CD14-positive monocyte (primary cell): ENCODE measurements around the gene IRGC. TPM values are rescaled to one million over a fixed set of nuclear protein-coding genes. Genes with fewer than 3 reads are reported as not detected.

Experiments
- DNase-seq, 3 donors: peaks; one replicate each; pipeline ENCODE4 v3.0.0-alpha.2; 2011 to 2022
- H2AFZ ChIP-seq: 2 replicates; pipeline ENCODE4 v1.6.0; 2012; ENCODE audit warnings: mild to moderate bottlenecking, low read depth, low read length, inconsistent platforms; ENCODE audit not compliant: insufficient read depth, poor library complexity, severe bottlenecking
- H3K27ac ChIP-seq, 2 donors: 1 replicate in 1 of 2; 2 replicates in 1 of 2; pipeline ENCODE4 v1.5.1; 2012 to 2013; ENCODE audit warnings: low read length in 2 of 2, control low read depth in 1 of 2, inconsistent platforms in 1 of 2, low read depth in 1 of 2, mild to moderate bottlenecking in 1 of 2
- H3K27me3 ChIP-seq, 2 donors: one replicate each; pipeline versions ENCODE4 v1.6.0 to v1.6.1; 2011 to 2013; ENCODE audit warnings: low read length in 2 of 2; ENCODE audit not compliant: control insufficient read depth in 2 of 2, insufficient read depth in 2 of 2
- H3K36me3 ChIP-seq, 2 donors: replicated peaks in 1 of 2; 1 replicate in 1 of 2; 2 replicates in 1 of 2; pipeline versions ENCODE4 v1.5.1 to v1.6.1; 2012 to 2013; ENCODE audit warnings: low read length in 2 of 2, control low read depth in 1 of 2, inconsistent platforms in 1 of 2, mild to moderate bottlenecking in 1 of 2; ENCODE audit not compliant: insufficient read depth in 2 of 2, control insufficient read depth in 1 of 2
- H3K4me1 ChIP-seq, 2 donors: 1 replicate in 1 of 2; 2 replicates in 1 of 2; pipeline versions ENCODE4 v1.5.1 to v1.6.1; 2012 to 2013; ENCODE audit warnings: low read length in 2 of 2, control low read depth in 1 of 2, inconsistent platforms in 1 of 2, mild to moderate bottlenecking in 1 of 2, moderate library complexity in 1 of 2; ENCODE audit not compliant: insufficient read depth in 2 of 2, control insufficient read depth in 1 of 2
- H3K4me2 ChIP-seq: replicated peaks from 2 replicates; pipeline ENCODE3; 2012; ENCODE audit warnings: low read length, moderate library complexity, mild to moderate bottlenecking; ENCODE audit not compliant: poor library complexity, severe bottlenecking; ENCODE audit errors: extremely low read depth
- H3K4me3 ChIP-seq, 3 experiments: fragments of 200-600 bp in 1 of 3; sonication (generic) in 1 of 3; replicated peaks in 1 of 3; 1 replicate in 2 of 3; 2 replicates in 1 of 3; pipeline ENCODE4 v1.5.1; 2011 to 2013; ENCODE audit warnings: low read length in 3 of 3, mild to moderate bottlenecking in 3 of 3, control low read depth in 2 of 3, low read depth in 2 of 3, inconsistent platforms in 1 of 3, moderate library complexity in 1 of 3
- H3K79me2 ChIP-seq: 2 replicates; pipeline ENCODE4 v1.6.0; 2012; ENCODE audit warnings: mild to moderate bottlenecking, control low read depth, inconsistent platforms, low read length, moderate library complexity; ENCODE audit not compliant: insufficient read depth
- H3K9ac ChIP-seq: 2 replicates; pipeline ENCODE4 v1.6.0; 2017; ENCODE audit warnings: low read length, mild to moderate bottlenecking; ENCODE audit not compliant: insufficient read depth, poor library complexity, severe bottlenecking
- H3K9me3 ChIP-seq, 2 donors: replicated peaks in 1 of 2; 1 replicate in 1 of 2; 2 replicates in 1 of 2; pipeline versions ENCODE4 v1.5.1 to v1.6.1; 2012 to 2013; ENCODE audit warnings: low read length in 2 of 2, control low read depth in 1 of 2; ENCODE audit not compliant: control insufficient read depth in 1 of 2, insufficient read depth in 1 of 2
- H4K20me1 ChIP-seq: 2 replicates; pipeline ENCODE4 v1.6.0; 2012; ENCODE audit warnings: mild to moderate bottlenecking, low read length, control low read depth, moderate library complexity; ENCODE audit not compliant: insufficient read depth
- H3K27ac Mint-ChIP-seq, 7 donors: one replicate each; pipeline ENCODE4 v1.8.0; 2020; ENCODE audit warnings: mild to moderate bottlenecking in 7 of 7, mixed read lengths in 7 of 7, moderate library complexity in 6 of 7, inconsistent platforms in 2 of 7
- H3K27me3 Mint-ChIP-seq, 3 donors: one replicate each; pipeline ENCODE4 v1.8.0; 2021 to 2022; ENCODE audit warnings: low read depth in 3 of 3, mild to moderate bottlenecking in 3 of 3, mixed read lengths in 3 of 3, moderate library complexity in 3 of 3, inconsistent platforms in 1 of 3
- H3K36me3 Mint-ChIP-seq, 2 donors: one replicate each; pipeline ENCODE4 v1.8.0; 2020; ENCODE audit warnings: mixed read lengths in 2 of 2, inconsistent platforms in 1 of 2, mild to moderate bottlenecking in 1 of 2
- H3K4me1 Mint-ChIP-seq: one replicate; pipeline ENCODE4 v1.8.0; 2020; ENCODE audit warnings: mild to moderate bottlenecking, mixed read lengths
- H3K4me3 Mint-ChIP-seq, 2 donors: one replicate each; pipeline ENCODE4 v1.8.0; 2020; ENCODE audit warnings: mild to moderate bottlenecking in 2 of 2, mixed read lengths in 2 of 2, moderate library complexity in 1 of 2
- H3K9me3 Mint-ChIP-seq, 7 donors: one replicate each; pipeline ENCODE4 v1.8.0; 2020 to 2022; ENCODE audit warnings: mixed read lengths in 7 of 7, mild to moderate bottlenecking in 6 of 7, moderate library complexity in 6 of 7, inconsistent platforms in 2 of 7
- CTCF ChIP-seq: fragments of 200-600 bp; IDR thresholded peaks from one replicate; pipeline ENCODE4 v1.8.0; 2022; ENCODE audit warnings: antibody characterized with exemption, mild to moderate bottlenecking
- WGBS: methylation state at CpG from one replicate; pipeline ENCODE4 v1.1.5; 2013; ENCODE audit warnings: missing lambda C conversion rate; ENCODE audit not compliant: insufficient coverage; 5-methylcytosine and 5-hydroxymethylcytosine counted together
- intact Hi-C, 2 donors: fragments of 100-400 bp; cut with micrococcal nuclease; formaldehyde crosslinking; loops; one replicate each; pipeline versions ENCODE4 v1.15.0 to v1.15.1; 2023
- polyA plus RNA-seq, 3 donors: library from polyadenylated mRNA; depleted of rRNA in 1 of 3; unstranded in 2 of 3; stranded (reverse) in 1 of 3; fragments of 300-500 nt in 2 of 3; fragments of >200 nt in 1 of 3; fragmentation: Illumina TruSeq in 2 of 3; gene quantifications; 1 replicate in 2 of 3; 2 replicates in 1 of 3; pipeline ENCODE4 v1.2.3, GENCODE V29; 2012 to 2021

IRGC gene
- polyA plus RNA-seq, 3 donors, result not detected

- H3K4me1 ChIP-seq, result peaks cover 65 to 75% of the 10 kb centered on the region in 2 donors
- intact Hi-C loops, result no loop called here
- no peak overlapping the region for H3K9ac ChIP-seq
- H3K4me1 Mint-ChIP-seq, result peaks cover 61% of the 10 kb centered on the region
- no peaks in the 10 kb centered on the region for H3K9me3 ChIP-seq
- H3K36me3 ChIP-seq, result peaks cover 8 to 9% of the 10 kb centered on the region in 2 donors
- peaks cover 0 to 4% (median 2%) of the 10 kb centered on the region in 3 donors for H3K27me3 Mint-ChIP-seq
- peaks cover 28% of the 10 kb centered on the region for H4K20me1 ChIP-seq
- DNase-seq, result no peak
- H3K9me3 Mint-ChIP-seq, result peaks cover 0 to 3% (median 2%) of the 10 kb centered on the region in 7 donors
- peaks cover 18 to 20% of the 10 kb centered on the region in 2 donors for H3K36me3 Mint-ChIP-seq
- peak overlapping the region in 1 of 3 experiments; percentile 24 for H3K4me3 ChIP-seq
- peak overlapping the region in 1 of 2 donors; percentile 62 for H3K4me3 Mint-ChIP-seq
- no peak for TF ChIP-seq CTCF
- peaks cover 28% of the 10 kb centered on the region for H3K79me2 ChIP-seq
- peak overlapping the region; percentile 1 to 61 for H3K27ac ChIP-seq
- no peak overlapping the region for H3K4me2 ChIP-seq
- H3K27ac Mint-ChIP-seq, result peak overlapping the region; percentile 62 to 99 (median 80)
- H3K27me3 ChIP-seq, result no peaks in the 10 kb centered on the region
- H2AFZ ChIP-seq, result no peak overlapping the region
- no CpG with 5 or more reads among the region's 6 CpGs for WGBS
Measured at GRCh38 chr19:43672061-43672679, 43.7 kb upstream of the IRGC start.

GRCh38 chr19:43673637-43674036, 42.2 kb upstream of the IRGC start:
- peak overlapping the region; percentile 99 to 100 for H3K27ac ChIP-seq
- WGBS, result no CpG with 5 or more reads among the region's 3 CpGs
- peaks cover 0 to 3% (median 0%) of the 10 kb centered on the region in 7 donors for H3K9me3 Mint-ChIP-seq
- H3K36me3 ChIP-seq, result no peaks in the 10 kb centered on the region
- TF ChIP-seq CTCF, result no peak
- peaks cover 6 to 7% of the 10 kb centered on the region in 2 donors for H3K36me3 Mint-ChIP-seq
- H3K4me1 Mint-ChIP-seq, result peaks cover 49% of the 10 kb centered on the region
- H2AFZ ChIP-seq, result no peak overlapping the region
- H3K9me3 ChIP-seq, result no peaks in the 10 kb centered on the region
- H3K9ac ChIP-seq, result no peak overlapping the region
- H3K4me1 ChIP-seq, result peaks cover 55 to 64% of the 10 kb centered on the region in 2 donors
- H3K27me3 Mint-ChIP-seq, result peaks cover 0 to 2% (median 2%) of the 10 kb centered on the region in 3 donors
- intact Hi-C loops, result loop anchor here in 1 of 2 donors (1.0 to 2.0 kb wide), 2 partner anchors 19 to 28 kb away; no protein-coding TSS in a partner anchor
- H3K4me3 Mint-ChIP-seq, result no peak overlapping the region
- peak overlapping the region; percentile 96 to 100 (median 99) for H3K27ac Mint-ChIP-seq
- H3K4me3 ChIP-seq, result peak overlapping the region in 1 of 3 experiments; percentile 11
- no peak overlapping the region for H3K4me2 ChIP-seq
- DNase-seq, result peak in 2 of 3 donors; percentile 51 to 62
- peaks cover 14% of the 10 kb centered on the region for H3K79me2 ChIP-seq
- H4K20me1 ChIP-seq, result peaks cover 14% of the 10 kb centered on the region
- no peaks in the 10 kb centered on the region for H3K27me3 ChIP-seq
